Lung (tissue), 12 donors: Measurements from ENCODE around the gene GPR37L1. TPM values are rescaled to one million over a fixed set of nuclear protein-coding genes. Genes with fewer than 3 reads are reported as not detected.

Experiments used
- ATAC-seq: fragments of 200-7000 bp; cut with Tn5 transposase; one replicate; pipeline ENCODE4 v1.9.1; 2020; ENCODE audit warnings: moderate number of reproducible peaks; ENCODE audit not compliant: insufficient read depth, low FRiP score
- DNase-seq, 3 donors: peaks; one replicate each; pipeline ENCODE4 v3.0.0-alpha.2; 2013 to 2017
- H3K27ac ChIP-seq, 2 donors: one replicate each; pipeline ENCODE4 v1.5.1; 2013; ENCODE audit warnings: mild to moderate bottlenecking in 2 of 2, moderate library complexity in 2 of 2, control low read depth in 1 of 2, inconsistent platforms in 1 of 2, low read depth in 1 of 2, low read length in 1 of 2
- H3K27me3 ChIP-seq, 3 donors: one replicate each; pipeline ENCODE4 v1.5.1; 2013; ENCODE audit warnings: low read length in 2 of 3; ENCODE audit not compliant: control insufficient read depth in 3 of 3, insufficient read depth in 3 of 3
- H3K36me3 ChIP-seq, 4 donors: one replicate each; pipeline ENCODE4 v1.5.1; 2013; ENCODE audit warnings: low read length in 4 of 4, mild to moderate bottlenecking in 1 of 4, moderate library complexity in 1 of 4; ENCODE audit not compliant: control insufficient read depth in 4 of 4, insufficient read depth in 4 of 4
- H3K4me1 ChIP-seq, 5 donors: one replicate each; pipeline ENCODE4 v1.5.1; 2013; ENCODE audit warnings: low read length in 5 of 5, mild to moderate bottlenecking in 2 of 5, moderate library complexity in 1 of 5; ENCODE audit not compliant: control insufficient read depth in 5 of 5, insufficient read depth in 5 of 5
- H3K4me3 ChIP-seq: one replicate; pipeline ENCODE4 v1.5.1; 2013; ENCODE audit warnings: mild to moderate bottlenecking, control low read depth, moderate library complexity
- H3K9ac ChIP-seq, 2 donors: one replicate each; pipeline ENCODE4 v1.5.1; 2013; ENCODE audit warnings: low read length in 2 of 2, control low read depth in 1 of 2; ENCODE audit not compliant: insufficient read depth in 1 of 2
- H3K9me3 ChIP-seq, 4 donors: one replicate each; pipeline ENCODE4 v1.5.1; 2013; ENCODE audit warnings: low read length in 3 of 4, mild to moderate bottlenecking in 1 of 4, moderate library complexity in 1 of 4; ENCODE audit not compliant: control insufficient read depth in 4 of 4, insufficient read depth in 3 of 4
- WGBS, 2 donors: extraction: QIAGEN DNeasy Blood & Tissue Kit; methylation state at CpG; one replicate each; pipeline ENCODE4 v1.1.7; 2013; 5-methylcytosine and 5-hydroxymethylcytosine counted together
- polyA plus RNA-seq, 2 donors: library from polyadenylated mRNA; stranded (reverse); fragments of 200-250 nt; gene quantifications; one replicate each; pipeline ENCODE4 v1.2.1, GENCODE V29; 2013
- total RNA-seq, 2 donors: library from RNA; depleted of rRNA in 1 of 2; stranded (reverse); fragments of >200 nt in 1 of 2; gene quantifications; one replicate each; pipeline ENCODE4 v1.2.1, GENCODE V29; 2014 to 2021
- TF ChIP-seq, protein P1 (sequence below): IDR thresholded peaks from 2 replicates; pipeline ENCODE4 v1.5.1; 2012; ENCODE audit warnings: mild to moderate bottlenecking; ENCODE audit errors: control extremely low read depth, extremely low read depth
- donor health status: control.
- donor health status: control.
- donor health status: Bipolar disorder and iron deficiency.
- donor health status: healthy.
- donor health status: DM: yes; HTN: yes; CAD: no.

GPR37L1 gene
- total and polyA plus RNA-seq, 4 donors = 0.04 to 0.09 (median 0.05) TPM; not detected in 1

DNA sequence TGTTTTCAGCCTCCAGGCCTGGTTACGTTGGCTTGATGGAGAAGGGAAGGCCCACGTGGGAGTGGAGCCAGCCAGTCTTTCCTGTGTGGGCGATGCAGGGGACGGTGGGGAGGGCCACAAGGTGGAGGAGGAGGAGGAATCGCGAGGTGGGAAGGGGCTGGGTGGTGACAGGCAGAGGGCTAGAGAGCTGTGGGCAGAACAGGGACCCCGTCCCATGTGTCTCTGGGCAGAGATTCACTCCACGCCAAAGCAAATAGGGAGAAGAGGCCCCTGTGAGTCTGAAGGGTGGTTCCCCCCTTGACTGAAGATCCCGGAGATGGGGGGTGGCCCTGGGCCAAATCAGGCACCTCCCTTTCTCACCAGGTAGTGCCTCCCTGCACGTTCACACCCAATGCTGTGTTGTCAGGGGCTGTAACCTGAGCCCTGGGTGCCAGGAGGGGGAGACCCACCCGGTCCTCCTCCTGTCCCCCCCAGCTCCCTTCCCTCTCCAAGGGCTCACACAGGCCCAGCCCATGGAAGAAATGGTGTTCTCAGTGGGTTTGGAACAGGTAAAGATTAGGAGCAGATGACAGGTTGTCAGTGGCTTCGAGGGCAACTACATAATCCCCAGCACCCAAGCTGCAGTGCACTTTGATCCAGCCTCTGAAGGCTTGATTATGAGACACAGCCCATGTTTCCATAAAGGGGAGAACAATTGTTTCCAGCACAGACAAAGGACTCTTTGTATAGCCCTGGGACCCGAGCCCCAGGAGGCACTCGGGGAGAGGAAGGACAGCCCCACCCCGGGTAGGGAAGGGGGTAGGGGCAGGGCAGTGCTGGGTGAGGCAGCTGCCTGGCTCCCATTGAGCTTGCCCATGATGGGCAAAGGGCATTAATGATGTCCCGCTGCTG is 37.7 kb upstream of the GPR37L1 start:
- H3K27me3 ChIP-seq = no peaks in the 10 kb centered on the region
- ATAC-seq (no peak), DNase-seq (peak; percentile 49 to 74 (median 62))
- WGBS, 2 donors = 49 to 61% methylated on average over 16 of the region's 16 CpGs
- TF ChIP-seq, protein P1, sequence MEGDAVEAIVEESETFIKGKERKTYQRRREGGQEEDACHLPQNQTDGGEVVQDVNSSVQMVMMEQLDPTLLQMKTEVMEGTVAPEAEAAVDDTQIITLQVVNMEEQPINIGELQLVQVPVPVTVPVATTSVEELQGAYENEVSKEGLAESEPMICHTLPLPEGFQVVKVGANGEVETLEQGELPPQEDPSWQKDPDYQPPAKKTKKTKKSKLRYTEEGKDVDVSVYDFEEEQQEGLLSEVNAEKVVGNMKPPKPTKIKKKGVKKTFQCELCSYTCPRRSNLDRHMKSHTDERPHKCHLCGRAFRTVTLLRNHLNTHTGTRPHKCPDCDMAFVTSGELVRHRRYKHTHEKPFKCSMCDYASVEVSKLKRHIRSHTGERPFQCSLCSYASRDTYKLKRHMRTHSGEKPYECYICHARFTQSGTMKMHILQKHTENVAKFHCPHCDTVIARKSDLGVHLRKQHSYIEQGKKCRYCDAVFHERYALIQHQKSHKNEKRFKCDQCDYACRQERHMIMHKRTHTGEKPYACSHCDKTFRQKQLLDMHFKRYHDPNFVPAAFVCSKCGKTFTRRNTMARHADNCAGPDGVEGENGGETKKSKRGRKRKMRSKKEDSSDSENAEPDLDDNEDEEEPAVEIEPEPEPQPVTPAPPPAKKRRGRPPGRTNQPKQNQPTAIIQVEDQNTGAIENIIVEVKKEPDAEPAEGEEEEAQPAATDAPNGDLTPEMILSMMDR = no peak
- no peak overlapping the region for H3K4me3 ChIP-seq
- no peaks in the 10 kb centered on the region for H3K9me3 ChIP-seq
- H3K9ac ChIP-seq = peak overlapping the region in 1 of 2 donors; percentile 19
- H3K36me3 ChIP-seq = no peaks in the 10 kb centered on the region
- H3K4me1 ChIP-seq = peaks cover 0 to 10% (median 0%) of the 10 kb centered on the region in 5 donors
- H3K27ac ChIP-seq = no peak overlapping the region

DNA sequence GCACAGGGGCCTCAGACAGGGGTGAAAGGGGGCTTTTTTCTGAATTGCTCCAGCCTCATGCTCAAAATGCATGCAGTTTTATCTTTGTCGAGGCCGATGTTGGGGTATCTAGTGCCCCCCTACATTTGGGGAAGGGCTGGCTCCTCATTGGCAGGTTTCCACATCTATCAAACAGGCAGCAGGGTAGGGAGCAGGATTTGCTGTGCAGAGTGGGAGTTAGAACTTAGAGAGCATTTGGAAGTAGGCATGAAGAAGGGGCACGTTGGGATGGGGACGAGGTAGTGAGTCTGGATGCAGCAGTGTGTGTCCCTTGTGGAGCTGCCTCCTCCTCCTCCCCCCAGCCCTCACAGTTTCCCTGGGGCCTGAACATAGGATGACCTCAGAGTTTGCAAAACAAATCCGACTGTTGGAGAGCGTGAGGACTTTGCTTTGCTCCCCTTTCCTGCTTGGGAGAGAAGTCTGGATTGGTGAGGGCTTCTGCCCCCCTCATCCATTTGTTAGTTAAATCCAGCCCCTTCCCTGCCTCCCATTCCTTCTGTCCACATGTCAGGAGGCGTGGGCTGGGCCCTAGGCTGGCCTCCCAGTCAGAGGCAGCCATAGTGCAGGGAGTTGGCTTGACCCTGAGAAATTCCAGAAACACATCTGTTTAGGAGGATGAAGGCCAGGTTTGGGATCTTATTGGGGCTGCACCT is 36.9 kb upstream of the GPR37L1 start:
- TF ChIP-seq, protein P1 = no peak
- H3K27ac ChIP-seq = no peak overlapping the region
- no peak overlapping the region for H3K4me3 ChIP-seq
- no peaks in the 10 kb centered on the region for H3K36me3 ChIP-seq
- H3K9me3 ChIP-seq = no peaks in the 10 kb centered on the region
- H3K9ac ChIP-seq = no peak overlapping the region
- ATAC-seq = no peak
- DNase-seq = peak; percentile 26 to 55 (median 27)
- H3K4me1 ChIP-seq = peaks cover 0 to 10% (median 0%) of the 10 kb centered on the region in 5 donors
- no peaks in the 10 kb centered on the region for H3K27me3 ChIP-seq
- WGBS, 2 donors = 67 to 78% methylated on average over 7 of the region's 7 CpGs

DNA sequence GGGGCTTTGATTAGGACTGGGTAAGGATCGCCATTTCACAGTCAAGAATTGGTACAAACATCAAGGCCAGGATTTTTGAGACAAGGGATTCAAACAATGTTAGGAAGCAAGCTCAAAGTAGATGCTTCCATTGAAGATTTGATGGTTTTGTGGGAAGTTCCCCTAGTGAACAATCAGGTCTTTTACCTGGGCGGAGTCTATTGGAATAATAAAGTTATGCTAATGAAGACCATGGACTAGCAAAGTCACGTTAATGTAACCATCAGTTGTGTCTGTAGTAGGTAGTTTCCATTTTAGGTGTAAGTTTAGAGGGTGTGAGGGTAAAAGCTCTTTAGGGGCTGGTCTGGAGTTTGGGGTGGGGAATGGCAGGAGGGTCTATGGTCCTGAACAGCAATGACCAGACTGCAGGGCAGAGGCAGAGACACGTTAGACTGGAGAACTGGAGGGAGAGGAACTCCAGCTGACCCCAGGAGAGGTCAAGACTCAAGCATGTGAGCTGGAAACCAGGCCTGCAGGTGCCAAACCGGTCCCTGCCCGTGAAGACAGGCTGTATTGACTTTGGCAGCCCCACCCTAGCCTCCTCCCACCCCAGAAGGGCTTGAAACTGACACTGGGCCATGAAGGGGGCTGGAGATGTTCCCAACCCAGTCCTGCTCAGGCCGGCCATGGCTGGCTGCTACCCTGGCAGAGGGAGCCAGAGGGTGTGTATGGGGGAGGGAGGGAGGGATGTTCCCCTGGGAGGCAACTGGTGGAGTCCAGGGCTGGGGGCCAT is 36.0 kb upstream of the GPR37L1 start:
- Histone ChIP-seq H3K9ac (no peak overlapping the region), H3K27me3 (no peaks in the 10 kb centered on the region), H3K27ac (no peak overlapping the region), H3K4me1 (peaks cover 0 to 10% (median 0%) of the 10 kb centered on the region in 5 donors), H3K4me3 (no peak overlapping the region), H3K36me3 (no peaks in the 10 kb centered on the region), H3K9me3 (no peaks in the 10 kb centered on the region)
- ATAC-seq = no peak
- 65 to 69% methylated on average over 7 of the region's 7 CpGs for WGBS, 2 donors
- peak in 1 of 3 donors; percentile 27 for DNase-seq
- TF ChIP-seq, protein P1 = no peak
